H9 (cell line): Measurements from ENCODE around the gene SYNGR4. TPM values are rescaled to one million over a fixed set of nuclear protein-coding genes. Genes with fewer than 3 reads are reported as not detected.

Experiments
- DNase-seq: peaks from one replicate; pipeline ENCODE4 v3.0.0-alpha.2; 2017
- H2AFZ ChIP-seq: one replicate; pipeline ENCODE4 v1.6.1; 2013; ENCODE audit warnings: mild to moderate bottlenecking, low read length, control low read depth, moderate library complexity
- H2AK5ac ChIP-seq: 2 replicates; pipeline ENCODE4 v1.6.1; 2013; ENCODE audit warnings: low read length, control low read depth, mixed read lengths; ENCODE audit not compliant: insufficient read length
- H2BK120ac ChIP-seq: one replicate; pipeline ENCODE4 v1.6.1; 2013; ENCODE audit warnings: low read depth, mild to moderate bottlenecking, low read length, control low read depth, inconsistent platforms; ENCODE audit not compliant: poor library complexity, severe bottlenecking
- H2BK12ac ChIP-seq: 2 replicates; pipeline ENCODE4 v1.6.1; 2013; ENCODE audit warnings: low read length, control low read depth, mixed read lengths, low read depth; ENCODE audit not compliant: insufficient read length
- H2BK15ac ChIP-seq: 2 replicates; pipeline ENCODE4 v1.6.1; 2013; ENCODE audit warnings: low read depth, low read length, control low read depth
- H2BK20ac ChIP-seq: one replicate; pipeline ENCODE4 v1.6.1; 2013; ENCODE audit warnings: low read depth, mild to moderate bottlenecking, low read length, control low read depth, inconsistent platforms; ENCODE audit not compliant: poor library complexity, severe bottlenecking
- H2BK5ac ChIP-seq: 2 replicates; pipeline ENCODE4 v1.6.1; 2013; ENCODE audit warnings: low read length, control low read depth, mixed read lengths; ENCODE audit not compliant: insufficient read length
- H3K14ac ChIP-seq: 2 replicates; pipeline ENCODE4 v1.6.1; 2013; ENCODE audit warnings: low read length, control low read depth; ENCODE audit not compliant: insufficient read depth
- H3K18ac ChIP-seq: 2 replicates; pipeline ENCODE4 v1.6.1; 2013; ENCODE audit warnings: low read depth, mild to moderate bottlenecking, mixed read lengths, low read length, control low read depth; ENCODE audit not compliant: insufficient read length
- H3K23ac ChIP-seq: 2 replicates; pipeline ENCODE4 v1.6.1; 2013; ENCODE audit warnings: low read length, control low read depth, mixed read lengths, low read depth; ENCODE audit not compliant: insufficient read length
- H3K23me2 ChIP-seq: 2 replicates; pipeline ENCODE4 v1.6.1; 2013; ENCODE audit warnings: low read depth, mild to moderate bottlenecking, mixed read lengths, low read length, control low read depth; ENCODE audit not compliant: insufficient read length, poor library complexity, severe bottlenecking
- H3K27ac ChIP-seq: 2 replicates; pipeline ENCODE4 v1.5.1; 2013; ENCODE audit warnings: low read length, control low read depth, mixed read lengths, low read depth; ENCODE audit not compliant: insufficient read length
- H3K27me3 ChIP-seq: 2 replicates; pipeline ENCODE4 v1.6.1; 2013; ENCODE audit warnings: low read length, control low read depth, inconsistent platforms; ENCODE audit not compliant: insufficient read depth
- H3K4ac ChIP-seq: 2 replicates; pipeline ENCODE4 v1.6.1; 2013; ENCODE audit warnings: low read depth, mild to moderate bottlenecking, control low read depth, inconsistent platforms, low read length, moderate library complexity
- H3K4me1 ChIP-seq: 2 replicates; pipeline ENCODE4 v1.6.1; 2013; ENCODE audit warnings: low read length, control low read depth, inconsistent platforms; ENCODE audit not compliant: insufficient read depth
- H3K4me2 ChIP-seq: 2 replicates; pipeline ENCODE4 v1.6.1; 2013; ENCODE audit warnings: low read length, control low read depth, mixed read lengths; ENCODE audit not compliant: insufficient read length, insufficient read depth
- H3K56ac ChIP-seq: 2 replicates; pipeline ENCODE4 v1.6.1; 2013; ENCODE audit warnings: low read depth, mild to moderate bottlenecking, mixed read lengths, low read length, control low read depth; ENCODE audit not compliant: insufficient read length
- H3K79me1 ChIP-seq: 2 replicates; pipeline ENCODE4 v1.6.1; 2013; ENCODE audit warnings: low read depth, mild to moderate bottlenecking, moderate library complexity, low read length, control low read depth, inconsistent platforms; ENCODE audit not compliant: insufficient read depth, poor library complexity, severe bottlenecking
- H3K79me2 ChIP-seq: 2 replicates; pipeline ENCODE4 v1.6.1; 2013; ENCODE audit warnings: low read length, control low read depth, inconsistent platforms; ENCODE audit not compliant: insufficient read depth
- H3K9ac ChIP-seq: 2 replicates; pipeline ENCODE4 v1.6.1; 2013; ENCODE audit warnings: low read length, control low read depth, mixed read lengths; ENCODE audit not compliant: insufficient read length; ENCODE audit errors: extremely low read depth
- H3K9me3 ChIP-seq: one replicate; pipeline ENCODE4 v1.6.1; 2013; ENCODE audit warnings: low read depth, low read length, inconsistent platforms; ENCODE audit not compliant: control insufficient read depth
- H3T11ph ChIP-seq: one replicate; pipeline ENCODE4 v1.6.1; 2013; ENCODE audit warnings: mild to moderate bottlenecking, low read length, control low read depth, inconsistent platforms
- H4K20me1 ChIP-seq: one replicate; pipeline ENCODE4 v1.6.1; 2013; ENCODE audit not compliant: control insufficient read depth, insufficient read length, insufficient read depth
- H4K5ac ChIP-seq: 2 replicates; pipeline ENCODE4 v1.6.1; 2013; ENCODE audit warnings: low read depth, mild to moderate bottlenecking, mixed read lengths, low read length, control low read depth; ENCODE audit not compliant: insufficient read length
- H4K8ac ChIP-seq: replicated peaks from 2 replicates; pipeline ENCODE4 v1.6.1; 2013; ENCODE audit warnings: low read length, control low read depth, mixed read lengths, low read depth; ENCODE audit not compliant: insufficient read length
- H4K91ac ChIP-seq: 2 replicates; pipeline ENCODE4 v1.6.1; 2013; ENCODE audit warnings: low read depth, mild to moderate bottlenecking, moderate library complexity, mixed read lengths, low read length, control low read depth; ENCODE audit not compliant: insufficient read length
- H3K27ac Mint-ChIP-seq, 3 experiments: 2 replicates in 2 of 3; 3 replicates in 1 of 3; pipeline ENCODE4 v1.8.0; 2020 to 2021; ENCODE audit warnings: mixed read lengths in 3 of 3, mild to moderate bottlenecking in 1 of 3, moderate library complexity in 1 of 3
- H3K27me3 Mint-ChIP-seq: 2 replicates; pipeline ENCODE4 v1.8.0; 2021; ENCODE audit warnings: low read depth, mild to moderate bottlenecking, moderate library complexity, mixed read lengths
- H3K36me3 Mint-ChIP-seq, 3 experiments: 2 replicates in 2 of 3; 3 replicates in 1 of 3; pipeline ENCODE4 v1.8.0; 2020 to 2021; ENCODE audit warnings: low read depth in 3 of 3, mixed read lengths in 3 of 3; ENCODE audit not compliant: insufficient read depth in 1 of 3
- H3K4me1 Mint-ChIP-seq, 2 experiments: 2 replicates each; pipeline ENCODE4 v1.8.0; 2020; ENCODE audit warnings: mixed read lengths in 2 of 2
- H3K4me3 Mint-ChIP-seq, 2 experiments: 2 replicates in 1 of 2; 3 replicates in 1 of 2; pipeline ENCODE4 v1.8.0; 2020 to 2021; ENCODE audit warnings: mild to moderate bottlenecking in 2 of 2, mixed read lengths in 2 of 2, moderate library complexity in 1 of 2
- H3K9me3 Mint-ChIP-seq, 2 experiments: 2 replicates in 1 of 2; 3 replicates in 1 of 2; pipeline ENCODE4 v1.8.0; 2020; ENCODE audit warnings: mild to moderate bottlenecking in 2 of 2, mixed read lengths in 2 of 2, moderate library complexity in 1 of 2
- CTCF ChIP-seq: fragments of 200-600 bp; sonication (generic); conservative IDR thresholded peaks from 3 replicates; pipeline ENCODE4 v1.8.0; 2021; ENCODE audit warnings: antibody characterized with exemption, mild to moderate bottlenecking
- WGBS: extraction: QIAGEN DNeasy Blood & Tissue Kit; methylation state at CpG from one replicate; pipeline ENCODE4 v1.1.7; 2013; ENCODE audit warnings: missing lambda C conversion rate, low lambda C conversion rate, mixed read lengths; ENCODE audit not compliant: insufficient read length; ENCODE audit errors: extremely low coverage; 5-methylcytosine and 5-hydroxymethylcytosine counted together
- total RNA-seq: library from RNA; stranded (reverse); gene quantifications from 2 replicates; pipeline ENCODE4 v1.2.1, GENCODE V29; 2021

The SYNGR4 gene
- total RNA-seq, 1 experiment from 2014 or later: 0.31 TPM

- no peak overlapping the region for H3K56ac ChIP-seq
- no peaks in the 10 kb centered on the region for H3K9me3 ChIP-seq
- no peak overlapping the region for H3K27ac ChIP-seq
- H3K79me1 ChIP-seq: no peaks in the 10 kb centered on the region
- no peaks in the 10 kb centered on the region; the same call in 1 of the 2 replicates for H3K27me3 ChIP-seq
- WGBS: no CpG with 5 or more reads among the region's 5 CpGs
- Mint-ChIP-seq H3K9me3 (no peaks in the 10 kb centered on the region), H3K27me3 (no peaks in the 10 kb centered on the region), H3K27ac (no peak overlapping the region), H3K4me3 (no peak overlapping the region), H3K36me3 (peaks cover 2 to 24% (median 11%) of the 10 kb centered on the region in 3 experiments; a peak in 6 of 7 replicates), H3K4me1 (peaks cover 5 to 11% of the 10 kb centered on the region in 2 experiments; a peak in 2 of 4 replicates)
- no peak overlapping the region for H3K4me2 ChIP-seq
- no peak overlapping the region for H3K9ac ChIP-seq
- no peak overlapping the region for H3K14ac ChIP-seq
- no peak for TF ChIP-seq CTCF
- no peak overlapping the region for H2BK15ac ChIP-seq
- H3K79me2 ChIP-seq: no peaks in the 10 kb centered on the region
- no peak overlapping the region for H4K5ac ChIP-seq
- H2AFZ ChIP-seq: no peak overlapping the region
- H4K91ac ChIP-seq: no peak overlapping the region
- no peak overlapping the region for H2BK12ac ChIP-seq
- peaks cover 5% of the 10 kb centered on the region for H3K23me2 ChIP-seq
- H2BK120ac ChIP-seq: no peak overlapping the region
- H4K8ac ChIP-seq: no peak overlapping the region
- H2AK5ac ChIP-seq: no peak overlapping the region
- no peak overlapping the region for H3T11ph ChIP-seq
- DNase-seq: no peak
- no peak overlapping the region for H3K23ac ChIP-seq
- H2BK5ac ChIP-seq: no peak overlapping the region
- no peak overlapping the region for H3K18ac ChIP-seq
- no peak overlapping the region for H2BK20ac ChIP-seq
- H4K20me1 ChIP-seq: no peaks in the 10 kb centered on the region
- no peak overlapping the region for H3K4ac ChIP-seq
- no peaks in the 10 kb centered on the region for H3K4me1 ChIP-seq
Measured at GRCh38 chr19:48359123-48359522, 5.0 kb upstream of the SYNGR4 start.
